GM23338 (cell line): Measurements from ENCODE around the gene FUNDC2. TPM values are rescaled to one million over a fixed set of nuclear protein-coding genes. Genes with fewer than 3 reads are reported as not detected.

Experiments used
- ATAC-seq: fragments of 200-7000 bp; cut with Tn5 transposase; 3 replicates; pipeline ENCODE4 v1.9.1; 2020
- DNase-seq: peaks from one replicate; pipeline ENCODE4 v3.0.0-alpha.2; 2015; ENCODE audit warnings: low spot score
- H2AFZ ChIP-seq: fragments of 200-600 bp; sonication (generic); 2 replicates; pipeline ENCODE4 v1.8.0; 2016; ENCODE audit warnings: antibody characterized with exemption, mild to moderate bottlenecking, moderate library complexity
- H3F3A ChIP-seq: fragments of 200-600 bp; sonication (generic); replicated peaks from 2 replicates; pipeline ENCODE4 v1.8.0; 2017; ENCODE audit warnings: antibody characterized with exemption, mixed run types, low read depth
- H3K27ac ChIP-seq: fragments of 200-600 bp; sonication (generic); 2 replicates; pipeline ENCODE4 v1.6.1; 2016; ENCODE audit warnings: low read depth
- H3K27me3 ChIP-seq: fragments of 200-600 bp; sonication (generic); 2 replicates; pipeline ENCODE4 v1.8.0; 2016; ENCODE audit warnings: mild to moderate bottlenecking, mixed run types, moderate library complexity; ENCODE audit not compliant: insufficient read depth
- H3K36me3 ChIP-seq: fragments of 200-600 bp; sonication (generic); 2 replicates; pipeline ENCODE4 v1.8.0; 2016; ENCODE audit warnings: mild to moderate bottlenecking; ENCODE audit not compliant: insufficient read depth
- H3K4me1 ChIP-seq: fragments of 200-600 bp; sonication (generic); 2 replicates; pipeline ENCODE4 v1.8.0; 2016; ENCODE audit warnings: mild to moderate bottlenecking, moderate library complexity; ENCODE audit not compliant: insufficient read depth
- H3K4me2 ChIP-seq: fragments of 200-600 bp; sonication (generic); 2 replicates; pipeline ENCODE4 v1.7.1; 2017; ENCODE audit warnings: mixed run types
- H3K4me3 ChIP-seq: fragments of 200-600 bp; sonication (generic); 2 replicates; pipeline ENCODE4 v1.6.1; 2016; ENCODE audit warnings: mixed run types
- H3K79me2 ChIP-seq: fragments of 200-600 bp; sonication (generic); replicated peaks from 2 replicates; pipeline ENCODE4 v1.8.0; 2017; ENCODE audit warnings: mild to moderate bottlenecking; ENCODE audit not compliant: insufficient read depth
- H3K9me2 ChIP-seq: fragments of 200-600 bp; sonication (generic); 2 replicates; pipeline ENCODE4 v1.8.0; 2017; ENCODE audit not compliant: insufficient read depth
- H4K20me1 ChIP-seq: fragments of 200-600 bp; sonication (generic); replicated peaks from 2 replicates; pipeline ENCODE4 v1.8.0; 2017; ENCODE audit warnings: mild to moderate bottlenecking; ENCODE audit not compliant: insufficient read depth
- H3K27ac Mint-ChIP-seq: 2 replicates; pipeline ENCODE4 v1.8.0; 2020; ENCODE audit warnings: inconsistent platforms, mild to moderate bottlenecking, moderate library complexity, mixed read lengths
- H3K27me3 Mint-ChIP-seq: 3 replicates; pipeline ENCODE4 v1.8.0; 2022; ENCODE audit warnings: low read depth, mild to moderate bottlenecking, moderate library complexity, mixed read lengths, inconsistent platforms; ENCODE audit not compliant: insufficient read depth, poor library complexity
- H3K36me3 Mint-ChIP-seq: 3 replicates; pipeline ENCODE4 v1.8.0; 2021; ENCODE audit warnings: low read depth, mild to moderate bottlenecking, inconsistent platforms, moderate library complexity, mixed read lengths
- H3K4me1 Mint-ChIP-seq: 3 replicates; pipeline ENCODE4 v1.8.0; 2020; ENCODE audit warnings: mild to moderate bottlenecking, inconsistent platforms, mixed read lengths
- H3K4me3 Mint-ChIP-seq: 3 replicates; pipeline ENCODE4 v1.8.0; 2021; ENCODE audit warnings: moderate library complexity, mild to moderate bottlenecking, inconsistent platforms, mixed read lengths
- H3K9me3 Mint-ChIP-seq: 3 replicates; pipeline ENCODE4 v1.8.0; 2020; ENCODE audit warnings: moderate library complexity, mild to moderate bottlenecking, inconsistent platforms, mixed read lengths
- CREB1 ChIP-seq: fragments of 250-450 bp; sonication (Bioruptor Pico); IDR thresholded peaks from 2 replicates; pipeline ENCODE4 v1.5.0; 2020; ENCODE audit warnings: low read depth, mild to moderate bottlenecking, moderate library complexity
- CTCF ChIP-seq, 2 experiments: fragments of 200-600 bp in 1 of 2; sonication (generic) in 1 of 2; conservative IDR thresholded peaks; 2 replicates each; pipeline versions ENCODE4 v1.5.1 to v1.6.1; 2016 to 2017; ENCODE audit warnings: antibody characterized with exemption in 2 of 2, low read depth in 2 of 2, mild to moderate bottlenecking in 2 of 2, moderate library complexity in 1 of 2
- ETS1 ChIP-seq: IDR thresholded peaks from 2 replicates; pipeline ENCODE4 v1.6.1; 2016; ENCODE audit warnings: antibody characterized with exemption
- EZH2 ChIP-seq: fragments of 200-600 bp; sonication (generic); IDR thresholded peaks from one replicate; pipeline ENCODE4 v1.8.0; 2017; ENCODE audit warnings: antibody characterized with exemption, mild to moderate bottlenecking, low read depth; ENCODE audit not compliant: unreplicated experiment
- EZH2phosphoT487 ChIP-seq: fragments of 200-600 bp; sonication (generic); IDR thresholded peaks from one replicate; pipeline ENCODE4 v1.8.1; 2018; ENCODE audit warnings: antibody characterized with exemption; ENCODE audit not compliant: unreplicated experiment
- JUNB ChIP-seq: IDR thresholded peaks from one replicate; pipeline ENCODE4 v1.6.1; 2016; ENCODE audit warnings: antibody characterized with exemption; ENCODE audit not compliant: unreplicated experiment
- NANOG ChIP-seq: IDR thresholded peaks from 2 replicates; pipeline ENCODE4 v1.6.1; 2016; ENCODE audit warnings: antibody characterized with exemption, borderline replicate concordance
- POLR2AphosphoS5 ChIP-seq: IDR thresholded peaks from 2 replicates; pipeline ENCODE4 v1.6.1; 2016; ENCODE audit warnings: antibody characterized with exemption, low read depth
- REST ChIP-seq: IDR thresholded peaks from one replicate; pipeline ENCODE4 v1.6.1; 2018; ENCODE audit warnings: antibody characterized with exemption; ENCODE audit not compliant: unreplicated experiment
- STAT1 ChIP-seq: IDR thresholded peaks from one replicate; pipeline ENCODE4 v1.6.1; 2016; ENCODE audit warnings: antibody characterized with exemption; ENCODE audit not compliant: unreplicated experiment
- ZNF114 ChIP-seq: fragments of 250-450 bp; sonication (Bioruptor Pico); IDR thresholded peaks from 2 replicates; pipeline ENCODE4 v1.5.0; 2020; ENCODE audit warnings: mild to moderate bottlenecking, moderate library complexity
- ZNF331 ChIP-seq: fragments of 250-450 bp; sonication (Bioruptor Pico); IDR thresholded peaks from 2 replicates; pipeline ENCODE4 v1.5.0; 2020; ENCODE audit warnings: low read depth, mild to moderate bottlenecking, moderate library complexity
- ZNF462 ChIP-seq: fragments of 250-450 bp; sonication (Bioruptor Pico); IDR thresholded peaks from 2 replicates; pipeline ENCODE4 v1.5.0; 2020; ENCODE audit warnings: mild to moderate bottlenecking, moderate library complexity
- polyA plus RNA-seq: library from polyadenylated mRNA; unstranded; fragments of >200 nt; fragmentation: Nextera tagmentation; extraction: Ambion mirVana; gene quantifications from 2 replicates; pipeline ENCODE4 v1.2.1, GENCODE V29; 2016
- total RNA-seq: library from RNA; depleted of rRNA; stranded (reverse); fragments of >200 nt; shearing (Covaris generic); gene quantifications from 2 replicates; pipeline ENCODE4 v1.2.3, GENCODE V29; 2014

The FUNDC2 gene
- total and polyA plus RNA-seq, 2 experiments from 2014 or later, result 28.6 to 58.5 TPM

- no peaks in the 10 kb centered on the region for H3K79me2 ChIP-seq
- peaks cover 5% of the 10 kb centered on the region; the same call in 1 of the 2 replicates for H3K4me1 ChIP-seq
- H4K20me1 ChIP-seq, result no peaks in the 10 kb centered on the region
- Mint-ChIP-seq H3K4me1 (peaks cover 29% of the 10 kb centered on the region; the same call in 2 of the 3 replicates), H3K27ac (peak overlapping the region; percentile 84), H3K36me3 (no peaks in the 10 kb centered on the region; the same call in 2 of the 3 replicates), H3K27me3 (peaks cover 3% of the 10 kb centered on the region), H3K9me3 (no peaks in the 10 kb centered on the region), H3K4me3 (no peak overlapping the region)
- H3K36me3 ChIP-seq, result no peaks in the 10 kb centered on the region
- TF ChIP-seq EZH2 (no peak), EZH2phosphoT487 (no peak), ZNF331 (CRISPR knock-in tag) (no peak), CTCF (conservative IDR thresholded peaks at IDR 0.05; ENCODE audit: low read depth in 2 of 2) (no peak), CREB1 (no peak), ETS1 (no peak), STAT1 (no peak), REST (no peak), POLR2AphosphoS5 (no peak), ZNF114 (no peak), NANOG (no peak), ZNF462 (no peak), JUNB (no peak)
- ATAC-seq (no peak), DNase-seq (no peak)
- H3K27me3 ChIP-seq, result no peaks in the 10 kb centered on the region
- H3K9me2 ChIP-seq, result no peaks in the 10 kb centered on the region
- no peak overlapping the region for H2AFZ ChIP-seq
- H3K27ac ChIP-seq, result no peak overlapping the region
- H3K4me2 ChIP-seq, result no peak overlapping the region
- no peaks in the 10 kb centered on the region for H3F3A ChIP-seq
- no peak overlapping the region for H3K4me3 ChIP-seq
Observed at GRCh38 chrX:155046129-155046810, 19.6 kb downstream of the FUNDC2 start.
